Adrenal gland (tissue), 5 donors: Measurements from ENCODE around the gene LARGE2.

Experiments used
- POLR2A ChIP-seq, 2 donors: fragments of 450-650 bp; IDR thresholded peaks; one replicate each; pipeline ENCODE4 v1.6.1; 2017; ENCODE audit warnings: antibody characterized with exemption in 2 of 2, mild to moderate bottlenecking in 2 of 2, moderate library complexity in 1 of 2
- TF ChIP-seq, protein P1 (sequence below), 6 experiments: fragments of 450-650 bp in 4 of 6; fragments of 200-600 bp in 2 of 6; sonication (generic) in 1 of 6; IDR thresholded peaks; 1 replicate in 5 of 6; 2 replicates in 1 of 6; pipeline versions ENCODE4 v1.5.1 to v1.8.0; 2016 to 2021; ENCODE audit warnings: antibody characterized with exemption in 6 of 6, mild to moderate bottlenecking in 2 of 6, moderate library complexity in 1 of 6
- donor health status: DM: no; HTN: no; CAD: no.

- TF ChIP-seq, protein P1, sequence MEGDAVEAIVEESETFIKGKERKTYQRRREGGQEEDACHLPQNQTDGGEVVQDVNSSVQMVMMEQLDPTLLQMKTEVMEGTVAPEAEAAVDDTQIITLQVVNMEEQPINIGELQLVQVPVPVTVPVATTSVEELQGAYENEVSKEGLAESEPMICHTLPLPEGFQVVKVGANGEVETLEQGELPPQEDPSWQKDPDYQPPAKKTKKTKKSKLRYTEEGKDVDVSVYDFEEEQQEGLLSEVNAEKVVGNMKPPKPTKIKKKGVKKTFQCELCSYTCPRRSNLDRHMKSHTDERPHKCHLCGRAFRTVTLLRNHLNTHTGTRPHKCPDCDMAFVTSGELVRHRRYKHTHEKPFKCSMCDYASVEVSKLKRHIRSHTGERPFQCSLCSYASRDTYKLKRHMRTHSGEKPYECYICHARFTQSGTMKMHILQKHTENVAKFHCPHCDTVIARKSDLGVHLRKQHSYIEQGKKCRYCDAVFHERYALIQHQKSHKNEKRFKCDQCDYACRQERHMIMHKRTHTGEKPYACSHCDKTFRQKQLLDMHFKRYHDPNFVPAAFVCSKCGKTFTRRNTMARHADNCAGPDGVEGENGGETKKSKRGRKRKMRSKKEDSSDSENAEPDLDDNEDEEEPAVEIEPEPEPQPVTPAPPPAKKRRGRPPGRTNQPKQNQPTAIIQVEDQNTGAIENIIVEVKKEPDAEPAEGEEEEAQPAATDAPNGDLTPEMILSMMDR (IDR thresholded peaks at IDR 0.05): no peak
- no peak for TF ChIP-seq POLR2A (IDR thresholded peaks at IDR 0.05)
Measured at GRCh38 chr11:45885921-45886721, 36.3 kb upstream of the LARGE2 start.
